Ectodermal cell (in vitro differentiated cells): Measurements from ENCODE around the gene PRRC2A.

ENCODE experiments used
- H3K27ac ChIP-seq: 2 replicates; pipeline ENCODE4 v1.7.0; 2013; ENCODE audit warnings: mild to moderate bottlenecking, low read depth, low read length; ENCODE audit not compliant: insufficient read depth, poor library complexity, severe bottlenecking
- H3K27me3 ChIP-seq: 2 replicates; pipeline ENCODE4 v1.7.0; 2013; ENCODE audit warnings: mild to moderate bottlenecking, low read length; ENCODE audit not compliant: insufficient read depth, control insufficient read depth, poor library complexity, severe bottlenecking
- H3K36me3 ChIP-seq: one replicate; pipeline ENCODE4 v1.7.0; 2013; ENCODE audit warnings: low read length; ENCODE audit not compliant: control insufficient read depth, insufficient read depth
- H3K4me1 ChIP-seq: one replicate; pipeline ENCODE4 v1.7.0; 2013; ENCODE audit warnings: low read length; ENCODE audit not compliant: control insufficient read depth, insufficient read depth
- H3K4me3 ChIP-seq: 2 replicates; pipeline ENCODE4 v1.7.0; 2013; ENCODE audit warnings: low read depth, low read length, control low read depth; ENCODE audit not compliant: insufficient read depth
- H3K9me3 ChIP-seq: 2 replicates; pipeline ENCODE4 v1.7.0; 2013; ENCODE audit warnings: mild to moderate bottlenecking, low read length, moderate library complexity; ENCODE audit not compliant: control insufficient read depth
- WGBS, 2 experiments: methylation state at CpG; one replicate each; pipeline ENCODE4 v1.1.7; 2013; ENCODE audit warnings: missing lambda C conversion rate in 2 of 2; 5-methylcytosine and 5-hydroxymethylcytosine counted together

PRRC2A gene

GRCh38 chr6:31661262-31662123 lies 41.0 kb downstream of the PRRC2A start:
- 94% methylated on average over 12 of the region's 12 CpGs for WGBS, 2 experiments
- peaks cover 31% of the 10 kb centered on the region for H3K4me1 ChIP-seq
- H3K4me3 ChIP-seq = peak overlapping the region; percentile 66
- H3K27me3 ChIP-seq = no peaks in the 10 kb centered on the region
- H3K27ac ChIP-seq = peak overlapping the region; percentile 62
- no peaks in the 10 kb centered on the region for H3K9me3 ChIP-seq
- H3K36me3 ChIP-seq = no peaks in the 10 kb centered on the region

- Histone ChIP-seq H3K27ac (no peak overlapping the region), H3K36me3 (peaks cover under 1% of the 10 kb centered on the region), H3K9me3 (no peaks in the 10 kb centered on the region), H3K4me1 (peaks cover 31% of the 10 kb centered on the region), H3K27me3 (no peaks in the 10 kb centered on the region), H3K4me3 (no peak overlapping the region)
- WGBS, 2 experiments = 93 to 94% methylated on average over 12 of the region's 12 CpGs
Observed at GRCh38 chr6:31662124-31662723, 41.7 kb downstream of the PRRC2A start.

- Histone ChIP-seq H3K4me3 (peak overlapping the region; percentile 74), H3K9me3 (no peaks in the 10 kb centered on the region), H3K36me3 (peaks cover 10% of the 10 kb centered on the region), H3K27me3 (no peaks in the 10 kb centered on the region), H3K27ac (no peak overlapping the region), H3K4me1 (peaks cover 31% of the 10 kb centered on the region)
- 88 to 89% methylated on average over 9 of the region's 9 CpGs for WGBS, 2 experiments
Observed at GRCh38 chr6:31663126-31663960, 42.8 kb downstream of the PRRC2A start.

GRCh38 chr6:31663961-31664789 lies 43.7 kb downstream of the PRRC2A start:
- peaks cover 22% of the 10 kb centered on the region for H3K4me1 ChIP-seq
- H3K27me3 ChIP-seq = no peaks in the 10 kb centered on the region
- H3K4me3 ChIP-seq = peak overlapping the region; percentile 74
- peak overlapping the region; percentile 94 for H3K27ac ChIP-seq
- WGBS, 2 experiments = 44 to 46% methylated on average over 17 of the region's 17 CpGs
- H3K36me3 ChIP-seq = peaks cover 17% of the 10 kb centered on the region
- H3K9me3 ChIP-seq = no peaks in the 10 kb centered on the region

GRCh38 chr6:31664790-31665500 lies 44.4 kb downstream of the PRRC2A start, which contains the start of gene GPANK1:
Gene GPANK1 (minus strand): TSS chr6:31664997. CDS start chr6:31664478, 519 bp downstream.
- peaks cover 16% of the 10 kb centered on the region for H3K4me1 ChIP-seq
- H3K36me3 ChIP-seq = peaks cover 25% of the 10 kb centered on the region
- H3K27me3 ChIP-seq = no peaks in the 10 kb centered on the region
- H3K4me3 ChIP-seq = peak within 1 kb of the TSS; percentile 74
- H3K9me3 ChIP-seq = no peaks in the 10 kb centered on the region
- H3K27ac ChIP-seq = peak within 1 kb of the TSS; percentile 94
- WGBS, 2 experiments = 0% methylated on average over 39 of the region's 39 CpGs

- peak within 1 kb of the TSS; percentile 74 for H3K4me3 ChIP-seq
- WGBS, 2 experiments = 0% methylated on average over 63 of the region's 63 CpGs
- no peaks in the 10 kb centered on the region for H3K27me3 ChIP-seq
- peak within 1 kb of the TSS; percentile 94 for H3K27ac ChIP-seq
- H3K9me3 ChIP-seq = no peaks in the 10 kb centered on the region
- H3K36me3 ChIP-seq = peaks cover 32% of the 10 kb centered on the region
- peaks cover 16% of the 10 kb centered on the region for H3K4me1 ChIP-seq
Observed at GRCh38 chr6:31665501-31666336, 45.2 kb downstream of the PRRC2A start, which contains the start of gene CSNK2B. Gene CSNK2B (plus strand): TSS chr6:31666080. CDS start chr6:31666832, 752 bp downstream.

- Histone ChIP-seq H3K36me3 (peaks cover 38% of the 10 kb centered on the region), H3K27me3 (no peaks in the 10 kb centered on the region), H3K4me3 (peak overlapping the region; percentile 74), H3K9me3 (no peaks in the 10 kb centered on the region), H3K27ac (no peak overlapping the region), H3K4me1 (peaks cover 16% of the 10 kb centered on the region)
- 15 to 17% methylated on average over 15 of the region's 15 CpGs for WGBS, 2 experiments
Observed at GRCh38 chr6:31666337-31666965, 45.9 kb downstream of the PRRC2A start.

- no peaks in the 10 kb centered on the region for H3K4me1 ChIP-seq
- H3K27ac ChIP-seq = no peak within 1 kb of the TSS
- no peaks in the 10 kb centered on the region for H3K27me3 ChIP-seq
- H3K36me3 ChIP-seq = peaks cover 46% of the 10 kb centered on the region
- no peak within 1 kb of the TSS for H3K4me3 ChIP-seq
- H3K9me3 ChIP-seq = no peaks in the 10 kb centered on the region
- WGBS, 2 experiments = 90 to 92% methylated on average over 8 of the region's 8 CpGs
Observed at GRCh38 chr6:31669676-31670075, 49.2 kb downstream of the PRRC2A start, which contains the start of gene LY6G5B. Gene LY6G5B (plus strand): TSS chr6:31669976. CDS start chr6:31670951, 975 bp downstream.
